Hepatic stellate cell (primary cell): ENCODE measurements around the gene BCL6B.
"Not testable (repeated sequence)": the region's sequence is repeated elsewhere in the genome, so short reads cannot be mapped to it uniquely, and the experiment has no call there.

Source experiments
- DNase-seq: peaks from one replicate; pipeline ENCODE4 v3.0.0; 2011; ENCODE audit warnings: low spot score

BCL6B gene

DNA sequence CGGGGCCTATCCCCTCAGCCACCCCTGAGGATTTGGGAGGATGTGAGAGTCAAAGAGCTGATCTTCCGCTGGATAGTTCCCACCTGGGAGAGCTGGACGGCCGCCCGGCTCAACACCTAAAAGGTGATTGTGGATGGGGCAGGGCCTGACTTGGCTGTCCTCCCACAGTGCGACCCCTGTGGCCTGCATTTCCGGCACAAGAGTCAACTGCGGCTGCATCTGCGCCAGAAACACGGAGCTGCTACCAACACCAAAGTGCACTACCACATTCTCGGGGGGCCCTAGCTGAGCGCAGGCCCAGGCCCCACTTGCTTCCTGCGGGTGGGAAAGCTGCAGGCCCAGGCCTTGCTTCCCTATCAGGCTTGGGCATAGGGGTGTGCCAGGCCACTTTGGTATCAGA lies 4.5 kb downstream of the BCL6B start:
- no peak for DNase-seq

DNA sequence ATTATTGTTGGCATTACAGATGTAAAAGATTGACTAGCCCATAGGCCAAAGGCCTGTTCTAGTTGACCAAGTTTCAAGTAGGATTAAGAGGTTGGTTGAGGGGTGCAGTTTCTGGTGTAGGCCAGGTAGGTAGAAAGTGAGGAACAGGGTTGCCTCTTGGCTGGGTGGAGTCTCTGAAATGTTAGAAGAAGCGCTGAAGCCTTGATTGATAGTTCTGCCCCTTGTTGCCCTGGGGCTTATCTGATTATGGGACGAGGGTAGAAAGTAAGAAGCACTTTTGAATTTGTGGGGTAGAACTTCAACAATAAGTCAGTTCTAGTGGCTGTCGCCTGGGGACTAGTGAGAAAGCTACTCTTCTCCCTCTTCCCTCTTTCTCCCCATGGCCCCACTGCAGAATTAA lies 6.2 kb downstream of the BCL6B start:
- DNase-seq = no peak

DNA sequence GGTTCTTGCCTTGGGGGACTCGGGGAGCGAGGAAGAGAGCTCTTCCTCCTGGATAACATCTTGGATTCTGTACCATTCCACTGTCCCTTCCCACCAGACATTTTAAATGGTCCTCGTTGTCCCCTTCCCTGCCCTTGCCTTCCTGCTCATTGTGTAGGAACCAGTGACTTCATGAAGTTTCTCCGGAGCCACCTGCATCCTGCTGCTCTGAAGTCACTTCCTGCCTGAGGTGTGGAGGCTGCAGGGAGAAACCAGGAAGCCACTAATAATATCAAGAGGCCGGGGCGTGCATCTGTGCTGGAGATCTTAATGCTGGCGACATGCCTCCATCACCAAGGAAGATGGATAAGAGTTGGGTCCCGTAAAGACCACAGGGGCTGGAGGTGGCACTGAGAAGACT lies 6.8 kb downstream of the BCL6B start:
- DNase-seq = no peak

DNA sequence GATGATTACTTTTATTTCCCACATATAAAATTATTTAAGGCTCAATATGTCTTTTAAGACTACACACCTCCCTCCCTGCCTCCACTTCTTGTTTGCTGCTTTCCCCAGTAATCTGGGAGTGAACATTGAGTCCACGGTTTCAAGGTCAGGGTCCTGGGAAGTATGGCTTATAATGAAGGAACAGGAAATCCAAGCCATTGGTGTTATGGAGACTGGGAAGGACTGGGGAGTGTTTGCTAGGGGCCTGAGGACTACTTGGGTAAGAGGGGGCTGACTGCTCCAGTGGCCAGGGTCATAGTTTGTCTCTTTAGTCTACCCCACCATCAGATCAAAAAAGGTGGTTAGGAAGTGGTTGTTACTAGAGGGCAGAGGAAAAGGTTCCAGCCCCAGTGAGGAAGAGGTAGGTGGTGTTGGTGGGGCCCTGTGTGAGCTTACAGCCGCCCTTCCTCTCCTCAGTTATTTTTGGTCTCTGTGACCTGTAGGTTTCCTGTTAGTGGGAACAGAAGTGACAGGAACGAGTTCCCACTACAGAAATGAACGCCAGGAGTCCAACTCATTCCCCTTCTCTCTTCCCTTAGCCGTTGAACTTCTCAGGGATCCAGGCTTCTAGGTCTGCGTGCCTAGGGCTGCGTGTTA lies 12.2 kb downstream of the BCL6B start:
- no peak for DNase-seq

DNA sequence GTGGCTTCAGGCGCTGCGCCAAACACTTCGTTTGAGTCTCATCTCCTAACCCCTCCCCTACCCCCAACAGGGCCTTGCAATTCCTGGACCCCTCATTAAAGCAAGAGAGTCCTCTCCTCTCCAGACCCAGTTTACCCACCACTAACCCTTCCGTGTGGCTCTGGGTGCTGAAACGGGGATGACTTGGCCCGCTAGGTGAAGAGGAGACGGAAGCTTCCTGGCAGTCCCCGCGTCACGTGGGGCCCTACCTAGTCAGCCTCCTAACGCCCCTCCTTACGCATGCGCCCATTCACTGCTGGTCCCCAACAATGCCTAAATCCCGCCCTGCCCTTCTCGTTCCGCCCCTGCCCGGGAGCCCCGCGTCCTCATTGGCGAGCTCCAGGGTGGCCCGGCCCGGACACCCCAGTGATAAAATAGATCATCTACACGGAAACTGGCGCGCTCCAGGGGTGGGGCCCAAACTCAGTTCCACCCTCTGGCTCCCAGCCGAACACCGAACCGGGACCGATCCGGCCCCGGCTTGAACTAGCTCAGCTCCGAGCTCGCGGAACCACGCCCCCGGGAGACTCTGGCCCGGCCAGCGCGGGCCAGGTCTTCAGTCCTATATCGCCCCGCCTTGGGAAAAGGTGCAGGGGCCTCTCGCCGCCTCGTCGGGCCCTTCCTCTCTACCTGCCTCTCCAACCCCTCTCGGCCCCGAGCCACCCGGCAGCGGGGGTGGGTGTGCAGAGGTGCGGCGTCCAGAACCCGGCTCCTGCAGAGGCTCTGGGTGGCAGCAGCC lies 12.9 kb downstream of the BCL6B start, which contains the start of gene SLC16A13:
Gene SLC16A13 (plus strand): TSS at position 425 of the 778 bp plus-strand sequence. CDS start 368 bp downstream, outside the sequence.
- peak; percentile 100 for DNase-seq

DNA sequence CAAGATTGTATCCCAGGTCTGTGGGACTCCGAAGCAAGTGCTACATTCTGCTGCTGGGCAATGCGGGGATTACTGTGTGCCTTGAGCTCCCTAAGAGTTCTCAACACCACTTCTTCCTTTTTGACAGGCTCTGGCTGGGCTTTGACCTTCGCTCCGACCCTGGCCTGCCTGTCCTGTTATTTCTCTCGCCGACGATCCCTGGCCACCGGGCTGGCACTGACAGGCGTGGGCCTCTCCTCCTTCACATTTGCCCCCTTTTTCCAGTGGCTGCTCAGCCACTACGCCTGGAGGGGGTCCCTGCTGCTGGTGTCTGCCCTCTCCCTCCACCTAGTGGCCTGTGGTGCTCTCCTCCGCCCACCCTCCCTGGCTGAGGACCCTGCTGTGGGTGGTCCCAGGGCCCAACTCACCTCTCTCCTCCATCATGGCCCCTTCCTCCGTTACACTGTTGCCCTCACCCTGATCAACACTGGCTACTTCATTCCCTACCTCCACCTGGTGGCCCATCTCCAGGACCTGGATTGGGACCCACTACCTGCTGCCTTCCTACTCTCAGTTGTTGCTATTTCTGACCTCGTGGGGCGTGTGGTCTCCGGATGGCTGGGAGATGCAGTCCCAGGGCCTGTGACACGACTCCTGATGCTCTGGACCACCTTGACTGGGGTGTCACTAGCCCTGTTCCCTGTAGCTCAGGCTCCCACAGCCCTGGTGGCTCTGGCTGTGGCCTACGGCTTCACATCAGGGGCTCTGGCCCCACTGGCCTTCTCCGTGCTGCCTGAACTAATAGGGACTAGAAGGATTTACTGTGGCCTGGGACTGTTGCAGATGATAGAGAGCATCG lies 15.4 kb downstream of the BCL6B start:
- DNase-seq = no peak

DNA sequence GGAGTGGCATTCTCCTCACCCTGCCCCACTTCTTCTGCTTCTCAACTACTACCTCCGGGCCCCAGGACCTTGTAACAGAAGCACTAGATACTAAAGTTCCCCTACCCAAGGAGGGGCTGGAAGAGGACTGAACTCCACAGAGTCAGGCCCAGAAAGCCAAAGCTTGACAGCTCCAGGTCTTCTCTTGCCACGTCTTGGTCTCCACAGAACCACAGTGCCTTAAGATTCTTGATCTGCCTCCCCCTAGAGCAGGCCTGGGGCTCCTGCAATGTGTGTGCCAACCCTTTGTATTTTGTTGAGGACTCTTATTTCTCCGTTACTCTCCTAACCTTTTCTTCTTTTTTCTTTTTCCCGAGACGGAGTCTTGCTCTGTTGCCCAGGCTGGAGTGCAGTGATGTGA lies 17.0 kb downstream of the BCL6B start:
- no peak for DNase-seq

DNA sequence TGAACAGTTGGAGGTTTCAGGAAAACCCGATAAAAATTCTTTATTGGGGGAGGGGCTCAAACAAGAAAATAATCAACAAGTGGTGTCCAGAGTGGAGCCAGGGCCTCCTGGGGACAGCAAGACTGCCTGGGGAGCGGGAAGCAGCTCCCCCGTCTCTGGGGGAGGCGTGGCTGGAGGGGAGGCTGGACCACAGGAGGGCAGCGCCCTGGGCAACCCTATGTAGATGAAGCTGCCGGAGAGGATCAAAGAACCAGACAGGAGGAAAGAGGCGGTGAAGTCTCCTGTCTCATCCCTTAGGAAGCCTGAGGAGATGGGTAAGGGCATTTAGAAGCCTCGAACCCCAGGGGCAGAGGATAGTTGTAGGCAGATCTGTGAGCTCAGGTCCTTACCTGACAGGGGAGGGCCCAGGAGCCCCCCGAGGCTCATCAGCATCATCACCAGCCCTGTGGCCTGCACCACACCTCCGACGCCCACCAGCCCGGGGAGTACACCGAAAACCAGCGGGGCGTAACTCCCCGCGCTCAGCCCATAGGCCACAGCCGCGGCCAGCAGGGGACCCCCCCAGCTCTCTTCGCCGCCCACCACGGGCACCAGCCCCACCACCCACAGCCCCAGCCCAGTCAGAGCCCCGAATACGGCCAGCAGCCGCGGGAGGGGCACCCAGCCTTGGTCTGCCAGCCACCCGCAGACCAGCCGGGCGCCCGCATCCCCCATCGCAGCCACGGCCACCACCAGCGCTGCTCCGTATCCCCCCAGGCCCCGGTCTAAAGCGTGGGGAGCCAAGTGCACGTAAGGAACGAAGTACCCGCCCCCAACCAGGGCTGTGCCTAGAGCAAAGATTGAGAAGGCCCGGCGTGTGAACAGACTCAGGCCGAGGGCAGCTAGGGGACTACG lies 19.0 kb downstream of the BCL6B start:
- no peak for DNase-seq

DNA sequence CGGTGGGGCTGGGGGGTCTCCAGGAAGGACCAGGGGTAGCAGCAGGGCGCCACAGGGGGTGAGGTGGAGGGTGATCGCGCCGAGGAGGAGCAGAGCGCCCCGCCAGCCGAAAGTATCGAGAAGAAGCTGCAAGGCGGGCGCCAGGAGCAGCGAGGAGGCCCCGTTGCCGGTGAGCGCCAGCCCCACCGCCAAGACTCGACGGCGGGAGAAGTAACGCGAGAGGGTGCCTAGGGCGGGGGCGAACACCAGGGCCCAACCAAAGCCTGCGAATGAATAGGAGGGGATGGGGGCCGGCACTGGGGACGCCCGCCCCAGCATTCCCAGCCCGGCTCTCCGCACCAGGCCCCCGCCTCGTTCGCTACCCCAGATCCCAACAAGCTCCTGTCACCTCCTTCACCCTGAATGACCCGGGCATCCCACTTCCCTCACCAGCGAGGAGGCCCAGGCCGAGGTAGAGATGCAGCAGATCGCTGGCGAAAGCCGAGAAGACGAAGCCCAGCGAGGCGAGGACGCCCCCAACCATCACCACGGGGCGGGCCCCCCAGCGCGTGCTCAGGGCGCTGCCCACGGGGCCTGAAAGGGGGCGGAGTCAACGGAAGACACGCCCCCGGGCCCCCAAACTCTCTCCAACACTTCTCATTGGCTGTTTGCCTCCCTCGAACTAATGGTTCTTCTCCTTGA lies 19.8 kb downstream of the BCL6B start:
- DNase-seq = no peak

DNA sequence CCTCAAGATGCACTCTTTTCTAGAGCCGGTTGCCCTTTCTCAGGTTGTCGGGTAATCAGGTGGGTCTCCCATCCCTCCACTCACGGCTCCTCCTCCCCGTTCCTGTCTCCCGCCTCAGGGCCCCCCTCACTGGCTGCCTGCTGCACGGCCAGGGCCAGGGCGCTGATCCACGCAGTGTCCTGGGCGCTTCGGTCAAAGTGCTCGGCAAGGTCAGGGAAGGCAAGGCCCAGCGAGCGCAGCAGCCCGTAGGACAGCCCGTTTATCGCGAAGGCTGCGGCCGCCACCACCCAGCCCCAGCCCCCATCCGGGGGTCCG lies 20.3 kb downstream of the BCL6B start:
- DNase-seq = no peak

DNA sequence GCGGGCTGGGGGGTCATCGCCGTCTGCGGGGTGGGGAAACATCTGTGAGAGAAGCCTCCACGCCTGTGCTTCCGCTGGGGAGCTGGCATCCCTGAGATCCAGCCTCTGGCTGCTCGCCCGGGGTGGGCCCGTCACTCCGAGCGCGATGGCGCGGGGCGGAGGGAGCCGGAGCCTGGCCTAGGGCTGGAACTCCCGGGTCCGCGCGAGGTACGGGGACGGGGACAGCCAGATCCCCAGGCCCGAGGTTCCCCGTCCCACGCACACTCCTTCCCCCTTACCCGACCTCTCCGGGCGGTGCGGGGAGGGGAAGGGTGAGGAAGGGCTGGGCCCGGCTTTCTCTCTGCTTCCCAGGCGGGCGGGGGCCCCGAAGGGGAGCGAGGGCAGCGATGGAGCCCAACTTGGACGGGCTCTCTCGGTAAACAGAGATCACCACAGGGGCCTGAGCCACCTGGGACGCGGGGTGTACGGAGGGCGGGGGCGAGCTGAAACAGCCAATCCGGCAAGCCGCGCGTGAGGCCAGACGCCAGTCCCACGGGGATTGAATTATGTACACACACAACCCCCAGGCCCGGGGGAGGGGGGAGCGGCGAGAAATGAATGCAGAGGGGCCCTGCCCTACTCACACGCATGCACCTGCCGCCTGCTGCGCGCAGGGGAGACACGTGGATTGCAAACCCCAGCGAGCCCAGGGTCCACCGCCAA lies 20.8 kb downstream of the BCL6B start, which contains the start of gene SLC16A11:
Gene SLC16A11 (minus strand): TSS at position 596 of the 702 bp plus-strand sequence. CDS start 579 bp downstream, at position 17.
- DNase-seq = no peak

DNA sequence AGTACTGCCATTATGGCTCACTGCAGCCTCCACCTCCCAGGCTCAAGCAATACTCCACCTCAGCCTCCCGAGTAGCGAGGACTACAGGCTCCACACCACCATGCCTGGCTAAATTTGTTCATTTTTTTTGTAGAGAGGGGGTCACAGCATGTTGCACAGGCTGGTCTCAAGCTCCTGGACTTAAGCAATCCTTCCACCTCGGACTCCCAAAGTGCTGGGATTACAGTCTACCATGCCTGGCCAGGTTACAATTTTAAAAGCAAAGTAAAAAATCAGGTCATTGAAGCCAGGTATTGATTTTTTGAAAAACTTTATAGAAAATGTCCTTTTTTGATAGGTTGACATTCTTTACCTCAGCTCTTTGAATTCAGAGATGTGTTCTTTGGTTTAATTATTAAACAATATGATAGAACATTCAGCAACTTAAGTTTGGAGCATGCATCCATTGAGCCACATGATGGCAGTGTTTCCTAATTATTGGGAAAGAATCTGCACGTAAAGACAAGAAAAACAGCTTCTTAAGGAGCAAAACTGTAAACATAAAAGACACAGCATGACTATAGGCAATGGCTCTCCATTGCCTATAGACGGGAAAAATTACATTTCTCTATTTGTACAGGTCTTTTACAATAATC lies 22.8 kb downstream of the BCL6B start:
- peak; percentile 66 for DNase-seq

DNA sequence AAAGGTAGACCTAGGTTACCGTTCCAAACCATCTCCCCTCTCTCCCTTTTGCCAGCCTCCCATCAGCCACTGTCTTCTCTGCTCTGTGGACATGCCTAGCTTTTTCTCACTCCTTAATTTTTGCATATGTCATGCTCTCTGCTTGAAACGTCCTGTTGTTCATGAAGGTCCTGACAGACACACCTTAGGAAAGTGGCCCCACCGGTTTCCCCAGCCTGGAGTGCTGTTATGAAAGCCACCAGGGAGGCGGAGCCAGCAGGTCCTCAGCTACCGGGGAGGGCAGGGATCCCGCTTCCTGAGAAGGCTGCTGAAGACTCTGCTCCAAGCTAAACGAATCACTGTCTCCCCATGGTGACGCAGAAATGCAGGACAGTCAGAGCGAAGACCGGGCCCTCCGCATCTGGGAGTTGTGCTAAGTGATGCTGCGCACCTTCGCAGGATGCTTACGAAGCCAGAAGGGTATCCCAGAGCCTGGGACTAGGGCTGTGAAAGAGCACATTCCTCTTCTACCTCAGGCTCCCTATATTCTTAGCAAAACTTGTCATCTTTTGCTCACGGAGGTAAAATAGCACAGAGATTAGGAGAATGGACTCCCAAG lies 23.4 kb downstream of the BCL6B start:
- no peak for DNase-seq

DNA sequence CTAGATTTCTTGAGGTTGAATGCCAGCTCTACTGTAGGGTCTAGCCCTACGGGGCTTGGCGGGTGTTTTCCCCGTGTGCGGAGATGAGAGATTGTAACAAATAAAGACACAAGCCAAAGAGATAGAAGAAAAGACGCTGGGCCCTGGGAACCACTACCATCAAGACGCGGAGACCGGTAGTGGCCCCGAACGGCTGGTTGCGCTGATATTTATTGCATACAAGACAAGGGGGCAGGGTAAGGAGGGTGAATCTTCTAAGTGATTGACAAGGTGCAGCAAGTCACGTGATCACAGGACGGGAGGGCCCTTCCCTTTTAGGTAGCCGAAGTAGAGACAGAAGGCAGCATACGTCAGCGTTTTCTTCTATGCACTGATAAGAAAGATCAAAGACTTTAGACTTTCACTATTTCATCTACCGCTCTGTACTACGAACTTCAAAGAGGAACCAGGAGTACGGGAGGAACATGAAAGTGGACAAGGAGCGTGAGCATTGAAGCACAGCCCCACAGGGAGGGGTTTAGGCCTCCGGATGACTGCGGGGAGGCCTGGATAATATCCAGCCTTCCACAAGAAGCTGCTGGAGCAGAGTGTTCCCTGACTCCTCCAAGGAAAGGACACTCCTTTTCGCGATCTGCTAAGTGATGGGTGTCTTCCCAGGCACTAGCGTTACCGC lies 24.0 kb downstream of the BCL6B start:
- not testable (repeated sequence) for DNase-seq

DNA sequence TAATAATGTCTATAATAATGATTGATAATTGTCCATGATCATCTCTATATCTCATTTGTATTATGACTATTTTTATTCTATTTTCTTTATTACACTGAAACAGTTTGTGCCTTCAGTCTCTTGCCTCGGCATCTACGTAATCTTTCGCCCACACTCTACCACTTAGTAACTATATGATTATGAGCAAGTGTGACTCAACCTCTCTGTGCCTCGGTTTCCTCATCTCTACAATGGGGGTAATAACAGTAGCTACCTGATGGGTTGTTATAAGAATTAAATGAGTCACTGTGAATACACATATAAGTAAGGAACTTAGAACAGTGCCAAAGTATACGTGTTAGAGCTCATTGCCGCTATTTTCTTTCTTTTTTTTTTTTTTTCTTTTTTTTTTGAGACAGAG lies 24.7 kb downstream of the BCL6B start:
- no peak for DNase-seq

DNA sequence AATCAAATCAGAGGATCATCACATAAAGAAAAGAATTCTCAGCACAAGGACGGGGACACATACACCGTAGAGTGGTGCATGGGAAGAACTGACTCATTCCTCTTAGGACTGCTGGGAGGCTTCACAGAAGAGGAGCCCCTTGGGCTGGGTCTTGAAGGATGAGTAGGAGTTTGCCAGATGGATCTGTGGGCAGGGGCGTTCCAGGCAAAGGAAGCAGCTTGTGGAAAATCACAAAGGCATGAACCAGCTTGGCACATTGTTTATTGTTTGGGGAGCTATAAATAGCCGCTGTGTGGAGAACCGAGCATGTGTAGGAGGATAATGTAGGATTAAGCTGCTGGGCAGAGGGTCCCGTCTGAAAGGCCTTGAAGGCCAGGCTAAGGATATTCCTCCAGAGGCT lies 26.1 kb downstream of the BCL6B start:
- DNase-seq = no peak

DNA sequence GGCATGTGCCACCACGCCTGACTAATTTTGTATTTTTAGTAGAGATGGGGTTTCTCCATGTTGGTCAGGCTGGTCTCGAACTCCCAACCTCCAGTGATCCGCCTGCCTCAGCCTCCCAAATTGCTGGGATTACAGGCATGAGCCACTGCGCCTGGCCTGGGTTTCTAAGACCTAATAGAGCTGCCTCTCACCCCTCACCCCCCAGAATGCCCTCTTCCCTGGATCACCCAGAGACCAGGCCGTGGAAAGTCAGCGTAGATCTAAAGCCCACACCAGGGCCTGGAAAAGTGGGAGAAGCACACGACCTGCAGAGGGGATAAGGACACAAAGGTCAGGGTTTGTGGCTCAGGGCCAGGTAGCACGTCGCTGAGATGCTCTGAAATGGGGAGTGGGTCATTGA lies 27.7 kb downstream of the BCL6B start:
- not testable (repeated sequence) for DNase-seq

DNA sequence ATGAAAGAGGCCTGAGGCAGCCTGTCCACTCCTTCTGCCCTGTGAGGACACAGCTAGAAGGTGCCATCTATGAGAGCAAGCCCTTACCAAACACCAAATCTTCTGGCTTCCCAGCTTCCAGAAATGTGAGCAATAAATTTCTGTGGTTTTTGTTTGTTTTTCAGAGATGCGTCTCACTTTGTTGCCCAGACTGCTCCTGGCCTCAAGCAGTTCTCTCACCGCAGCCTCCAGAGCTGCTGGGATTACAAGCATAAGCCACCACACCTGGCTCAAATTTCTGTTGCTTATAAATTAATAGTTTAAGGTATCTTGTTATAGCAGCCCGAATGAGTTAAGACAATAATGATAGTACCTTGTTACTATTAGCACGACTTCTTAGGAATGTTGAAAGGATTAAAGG lies 33.5 kb downstream of the BCL6B start:
- no peak for DNase-seq

DNA sequence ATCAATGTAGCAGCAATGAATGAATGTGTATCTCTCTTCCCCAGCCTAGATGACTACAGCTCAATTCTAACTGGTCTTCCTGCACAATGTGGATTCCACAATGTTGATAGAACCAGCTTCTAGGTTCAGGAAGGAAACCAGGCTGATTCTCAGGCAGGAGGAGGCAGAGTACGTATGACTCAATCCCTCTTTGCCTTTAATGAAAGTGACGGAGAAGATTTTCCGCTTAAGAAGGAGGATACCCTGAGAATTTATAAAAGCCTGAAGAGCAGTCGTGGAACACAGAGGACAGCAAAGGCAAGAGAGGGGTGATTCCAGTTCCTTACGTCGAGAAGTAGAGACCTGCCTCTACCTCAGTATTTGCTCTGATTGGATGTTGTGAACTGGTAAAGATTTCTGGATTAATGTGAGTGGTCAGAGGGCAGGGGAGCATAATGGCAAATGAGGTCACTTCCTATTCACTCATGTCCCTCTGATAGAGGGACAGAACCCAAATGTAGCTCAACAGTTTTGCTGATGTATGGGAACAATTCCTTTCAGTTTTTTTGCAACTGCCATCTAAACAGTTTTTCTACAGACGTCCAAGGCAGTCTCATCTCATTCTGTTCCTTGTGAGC lies 36.1 kb downstream of the BCL6B start:
- DNase-seq = no peak
